GM12873 (cell line): ENCODE data around the gene GARNL3.
A peak's percentile ranks its signal among the peaks of the same experiment; 100 is the strongest.

ENCODE experiments used
- CTCF ChIP-seq: IDR thresholded peaks from 2 replicates; pipeline ENCODE4 v1.5.1; 2012; ENCODE audit warnings: low read depth, mild to moderate bottlenecking, moderate library complexity, low read length, control low read depth; ENCODE audit not compliant: insufficient read depth; ENCODE audit errors: missing control alignments

Gene GARNL3

GRCh38 chr9:127303830-127304229 is 39.3 kb downstream of the GARNL3 start:
- no peak for TF ChIP-seq CTCF

GRCh38 chr9:127305206-127305837 is 40.7 kb downstream of the GARNL3 start:
- no peak for TF ChIP-seq CTCF

GRCh38 chr9:127305838-127306226 is 41.3 kb downstream of the GARNL3 start:
- no peak for TF ChIP-seq CTCF

- no peak for TF ChIP-seq CTCF
Measured at GRCh38 chr9:127307802-127308201, 43.2 kb downstream of the GARNL3 start.

- no peak for TF ChIP-seq CTCF
Measured at GRCh38 chr9:127308652-127309434, 44.3 kb downstream of the GARNL3 start.

GRCh38 chr9:127309715-127310114 is 45.1 kb downstream of the GARNL3 start:
- no peak for TF ChIP-seq CTCF

- peak; percentile 45 for TF ChIP-seq CTCF
Measured at GRCh38 chr9:127311239-127311741, 46.7 kb downstream of the GARNL3 start.
